Dermis microvascular lymphatic vessel endothelial cell (primary cell): ENCODE data around the gene BGLAP. TPM values are rescaled to one million over a fixed set of nuclear protein-coding genes. Genes with fewer than 3 reads are reported as not detected.
A peak's percentile ranks its signal among the peaks of the same experiment; 100 is the strongest.

Experiments
- DNase-seq, 2 donors: peaks; one replicate each; pipeline versions ENCODE4 v3.0.0 to v3.0.0-alpha.2; 2010; ENCODE audit warnings: low read depth in 2 of 2
- total RNA-seq: library from RNA; depleted of rRNA; stranded (reverse); fragments of >200 nt; gene quantifications from 2 replicates; pipeline ENCODE4 v1.2.1, GENCODE V29; 2014

Gene BGLAP
- total RNA-seq, 1 donor from 2014 or later, result 0.26 TPM

GRCh38 chr1:156226782-156227181 is 15.2 kb upstream of the BGLAP start:
- no peak for DNase-seq

- DNase-seq, result no peak
Measured at GRCh38 chr1:156228501-156228900, 13.5 kb upstream of the BGLAP start.

DNA sequence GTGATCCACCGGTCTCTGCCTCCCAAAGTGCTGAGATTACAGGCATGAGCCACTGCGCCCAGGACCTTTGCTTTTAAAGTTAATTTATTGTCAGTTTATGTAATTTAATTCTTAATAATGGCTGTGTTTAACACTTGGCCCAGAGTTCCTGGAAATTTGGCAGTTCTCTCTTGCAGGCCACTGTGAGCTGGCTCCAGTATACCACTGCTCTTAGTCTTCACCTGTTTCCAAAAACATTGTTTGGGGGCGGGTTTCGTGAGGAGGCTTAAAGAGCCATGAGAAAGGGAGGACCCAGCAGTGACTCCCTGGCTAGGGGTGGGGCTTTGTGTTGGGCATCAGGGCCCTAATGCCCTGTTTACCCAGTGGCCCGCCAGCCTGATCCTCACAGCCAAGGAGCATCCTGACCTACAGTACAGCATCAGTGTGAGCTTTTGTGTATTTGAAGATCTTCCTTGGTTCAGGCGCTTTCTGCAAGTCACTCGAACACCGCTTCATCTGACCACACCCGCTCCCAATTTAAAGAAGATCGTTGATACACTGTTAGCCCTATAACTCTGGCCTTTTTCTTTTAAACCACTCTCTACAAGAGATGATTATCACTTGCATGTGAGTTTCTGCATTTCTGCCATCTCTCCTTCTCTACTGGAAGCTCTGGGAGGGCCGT is 12.0 kb upstream of the BGLAP start:
- DNase-seq, result no peak

DNA sequence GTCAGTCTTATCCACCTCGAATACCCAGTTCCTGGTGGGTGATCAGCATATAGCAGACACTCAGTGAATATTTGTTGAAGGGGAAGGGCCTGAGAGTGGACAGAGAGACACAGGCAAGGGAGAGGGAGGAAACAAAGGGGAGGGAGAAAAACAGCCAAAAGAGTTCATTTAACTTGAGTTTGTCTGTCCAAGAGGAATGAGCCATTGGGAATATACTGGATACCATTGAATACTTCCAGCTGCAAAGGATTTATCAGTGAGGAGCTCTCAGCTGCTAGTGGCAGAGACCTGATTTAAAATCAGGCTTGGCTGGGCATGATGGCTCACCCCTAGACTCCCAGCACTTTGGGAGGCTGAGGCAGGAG is 11.5 kb upstream of the BGLAP start:
- DNase-seq, result no peak

GRCh38 chr1:156232201-156232894 is 9.6 kb upstream of the BGLAP start:
- DNase-seq, result no peak

DNA sequence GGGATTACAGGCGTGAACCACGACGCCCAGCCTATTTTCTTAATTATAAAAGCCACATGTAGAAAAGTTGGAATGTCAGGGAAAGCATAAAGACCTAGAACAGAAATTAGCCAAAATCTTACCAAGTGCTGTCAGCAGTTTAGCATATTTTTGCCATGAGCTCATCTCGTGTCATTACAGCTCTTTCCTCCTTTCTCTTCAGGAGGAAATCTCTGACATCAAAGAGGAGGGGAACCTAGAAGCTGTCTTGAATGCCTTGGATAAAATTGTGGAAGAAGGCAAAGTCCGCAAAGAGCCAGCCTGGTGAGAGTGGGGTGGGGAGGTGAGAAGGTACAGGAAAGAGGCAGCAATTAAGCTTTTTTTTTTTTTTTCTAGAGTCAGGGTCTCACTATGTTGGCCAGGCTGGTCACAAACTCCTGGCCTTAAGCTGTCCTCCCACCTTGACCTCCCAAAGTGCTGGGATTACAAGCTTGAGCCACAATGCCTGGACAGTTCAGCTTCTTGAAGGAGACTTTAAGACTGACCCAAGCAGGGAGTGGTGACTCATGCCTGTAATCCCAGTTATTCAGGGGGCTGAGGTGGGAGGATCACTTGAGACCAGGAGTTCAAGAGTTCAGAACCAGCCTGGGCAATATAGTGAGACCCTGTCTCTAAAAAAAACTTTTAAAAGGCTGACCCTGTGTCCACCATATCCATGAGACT is 8.4 kb upstream of the BGLAP start:
- DNase-seq, result peak in 1 of 2 donors; percentile 38

DNA sequence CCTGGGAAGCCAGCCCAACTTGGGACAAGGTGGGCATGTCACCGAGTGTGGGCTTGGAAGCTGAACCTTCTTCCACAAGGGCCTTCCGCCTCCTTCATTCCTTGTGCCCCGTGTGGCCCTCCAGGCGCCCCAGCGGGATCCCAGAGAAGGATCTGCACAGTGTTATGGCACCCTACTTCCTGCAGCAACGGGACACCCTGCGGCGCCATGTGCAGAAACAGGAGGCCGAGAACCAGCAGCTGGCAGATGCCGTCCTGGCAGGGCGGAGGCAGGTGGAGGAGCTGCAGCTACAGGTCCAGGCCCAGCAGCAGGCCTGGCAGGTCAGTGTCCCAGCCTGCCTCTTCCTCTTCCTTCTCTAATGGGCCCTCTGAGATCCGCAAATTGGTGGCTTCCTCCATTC is 5.8 kb upstream of the BGLAP start:
- DNase-seq, result no peak

DNA sequence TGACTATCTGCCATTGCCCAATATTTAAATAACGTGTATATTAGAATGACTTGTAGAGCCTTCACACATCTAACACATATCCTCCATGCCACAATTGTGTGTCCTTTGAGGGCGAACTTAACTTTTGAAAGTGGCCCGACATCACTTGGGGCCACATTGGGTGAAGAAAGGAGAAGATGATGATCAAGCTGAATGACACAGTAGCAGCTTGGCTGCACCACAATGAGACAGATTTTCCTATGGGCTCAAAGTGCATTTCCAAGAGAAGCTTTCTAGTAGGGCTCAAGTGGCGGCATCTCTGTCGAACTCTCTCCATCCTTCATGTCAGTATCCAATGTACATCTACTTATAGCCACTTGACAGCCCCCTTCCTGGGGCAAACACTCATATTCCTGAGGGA is 3.7 kb upstream of the BGLAP start:
- DNase-seq, result no peak

GRCh38 chr1:156241311-156241811 is 623 bp upstream of the BGLAP start:
- peak; percentile 46 to 55 for DNase-seq

GRCh38 chr1:156242738-156243137 is 754 bp downstream of the BGLAP start:
- DNase-seq, result no peak

- DNase-seq, result no peak
Measured at GRCh38 chr1:156244126-156244525, 2.1 kb downstream of the BGLAP start.

- no peak for DNase-seq
Measured at GRCh38 chr1:156244712-156245111, 2.7 kb downstream of the BGLAP start.

DNA sequence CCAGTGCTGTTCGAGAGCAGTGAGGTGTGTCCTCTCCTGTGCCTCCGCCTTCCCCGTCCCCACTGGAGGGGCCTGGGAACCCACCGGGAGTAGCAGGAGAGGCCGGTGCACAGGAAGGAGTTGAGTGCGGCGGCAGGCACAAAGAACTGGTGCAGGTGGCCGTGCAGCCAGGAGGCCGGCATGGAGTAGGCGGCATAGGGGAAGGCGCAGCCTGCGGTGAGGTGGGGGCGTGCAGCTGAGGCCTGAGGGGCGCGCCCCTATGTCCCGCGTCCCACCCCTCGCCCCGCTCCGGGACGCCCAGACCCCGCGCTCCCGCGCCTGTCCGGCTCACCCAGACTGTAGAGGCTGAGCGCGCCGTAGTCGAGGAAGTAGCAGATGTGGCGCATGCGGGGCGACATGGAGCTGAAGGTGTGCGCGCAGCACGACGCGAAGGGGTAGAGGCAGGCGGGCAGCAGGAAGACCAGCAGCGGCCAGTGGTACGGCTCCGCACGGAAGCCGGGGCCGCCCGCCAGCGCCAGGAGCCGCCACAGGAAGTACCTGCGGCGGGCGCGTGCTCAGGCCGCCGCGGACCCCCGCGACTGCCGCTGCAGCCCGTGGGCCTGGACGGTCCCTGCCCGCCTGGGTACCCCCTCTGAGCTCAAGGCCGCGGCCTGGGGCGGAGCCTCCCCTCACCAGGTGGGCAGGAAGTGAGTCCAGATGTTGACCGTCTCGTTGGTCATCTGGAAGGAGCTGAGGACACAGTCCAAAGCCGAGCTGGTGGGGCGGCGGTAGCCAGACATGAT is 3.7 kb downstream of the BGLAP start:
- DNase-seq, result peak in 1 of 2 donors; percentile 48

DNA sequence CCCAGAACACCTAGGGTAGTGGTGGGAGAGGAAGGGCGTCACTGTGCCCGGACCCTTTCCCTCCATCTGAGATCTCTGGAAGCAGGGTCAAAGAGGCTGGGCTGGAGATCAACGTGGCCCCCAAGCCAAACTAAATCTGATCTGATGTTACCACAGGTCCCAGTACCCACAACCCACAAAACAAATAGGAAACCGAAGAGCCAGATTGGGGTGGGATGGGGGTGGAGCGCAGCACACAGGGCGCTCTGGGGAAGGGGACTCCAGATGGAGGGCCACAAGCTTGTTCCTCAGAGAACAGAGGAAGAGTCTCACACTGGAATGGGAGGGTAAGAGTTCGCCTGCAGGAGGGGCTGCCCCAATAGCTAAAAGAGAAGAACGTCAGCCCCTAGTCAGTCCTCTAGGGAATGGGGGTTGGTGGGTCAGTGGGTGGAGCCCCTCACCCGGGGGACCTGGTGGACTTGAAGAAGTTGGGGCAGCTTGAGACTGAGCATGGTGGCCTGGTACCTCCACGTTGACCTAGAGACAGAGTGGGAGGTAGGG is 4.3 kb downstream of the BGLAP start:
- DNase-seq, result no peak

DNA sequence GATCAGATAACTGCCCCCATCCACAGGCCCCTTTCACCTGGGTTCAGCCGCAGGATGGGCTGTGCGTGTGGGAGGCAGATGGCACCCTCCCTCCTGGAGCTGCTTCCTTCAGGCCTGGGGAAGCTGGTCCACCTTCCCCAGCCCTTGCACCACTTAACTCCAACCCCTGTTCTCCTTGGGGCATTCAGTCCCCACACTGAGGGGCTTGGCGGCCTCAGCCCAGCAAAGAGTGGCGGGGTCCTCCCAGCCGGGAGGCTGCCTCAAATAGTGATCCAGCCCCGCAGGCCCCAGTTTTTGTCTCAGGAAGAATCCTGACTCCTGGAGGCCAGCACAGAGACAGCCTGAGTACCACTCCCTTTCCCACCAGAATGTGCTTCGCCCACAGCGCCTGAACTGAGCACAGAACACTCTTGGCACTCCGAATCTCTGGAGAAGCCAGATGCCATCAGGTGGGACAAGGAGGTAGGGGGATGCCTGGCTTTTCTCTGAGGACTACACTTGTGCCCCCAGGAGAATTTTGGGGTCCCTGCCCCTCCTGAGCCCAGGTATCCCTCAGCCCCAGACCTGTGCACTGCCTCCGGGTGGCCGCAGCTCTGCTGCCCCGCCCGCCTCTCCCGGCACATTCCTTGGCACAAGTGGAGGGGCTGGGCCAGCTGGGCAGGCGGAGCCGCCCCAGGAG is 4.9 kb downstream of the BGLAP start:
- no peak for DNase-seq

GRCh38 chr1:156247460-156248322 is 5.7 kb downstream of the BGLAP start, which contains the start of gene PAQR6:
PAQR6 (minus strand) TSS chr1:156248056; CDS start chr1:156246731, 1,325 bp downstream.
- DNase-seq, result no peak

DNA sequence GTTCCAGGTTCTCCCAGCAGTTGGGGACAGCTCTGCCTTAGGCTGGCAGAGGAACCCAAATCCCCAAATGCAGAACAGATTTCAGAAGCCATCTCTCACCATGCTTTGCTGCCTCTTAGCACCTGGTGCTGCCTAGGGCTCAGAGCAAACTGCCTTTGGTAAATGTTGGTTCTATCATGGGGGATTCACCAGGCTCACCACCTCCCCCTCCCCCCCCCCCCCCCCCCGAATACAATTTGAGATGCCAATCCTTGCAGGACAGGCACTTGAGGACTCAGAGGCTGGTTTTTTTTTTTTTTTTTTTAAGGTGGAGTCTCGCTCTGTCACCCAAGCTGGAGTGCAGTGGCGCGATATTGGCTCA is 6.3 kb downstream of the BGLAP start:
- DNase-seq, result no peak

GRCh38 chr1:156249593-156249992 is 7.6 kb downstream of the BGLAP start:
- no peak for DNase-seq

GRCh38 chr1:156251527-156251926 is 9.5 kb downstream of the BGLAP start:
- DNase-seq, result no peak

GRCh38 chr1:156253634-156254033 is 11.7 kb downstream of the BGLAP start:
- DNase-seq, result no peak
